Measurements from ENCODE around the gene UNC5A.

UNC5A gene

GRCh38 chr5:176843673-176844072 is 33.3 kb downstream of the UNC5A start:
- Histone ChIP-seq H3K4me3 (replicated peaks; ENCODE audit: low read depth, low read length) (no peak overlapping the region), H3K36me3 (ENCODE audit: control insufficient read depth, insufficient read depth, low read length) (no peaks in the 10 kb centered on the region), H3K27me3 (replicated peaks; ENCODE audit: control insufficient read depth, insufficient read depth, low read length) (peaks cover 4% of the 10 kb centered on the region)
- TF ChIP-seq, protein P1, sequence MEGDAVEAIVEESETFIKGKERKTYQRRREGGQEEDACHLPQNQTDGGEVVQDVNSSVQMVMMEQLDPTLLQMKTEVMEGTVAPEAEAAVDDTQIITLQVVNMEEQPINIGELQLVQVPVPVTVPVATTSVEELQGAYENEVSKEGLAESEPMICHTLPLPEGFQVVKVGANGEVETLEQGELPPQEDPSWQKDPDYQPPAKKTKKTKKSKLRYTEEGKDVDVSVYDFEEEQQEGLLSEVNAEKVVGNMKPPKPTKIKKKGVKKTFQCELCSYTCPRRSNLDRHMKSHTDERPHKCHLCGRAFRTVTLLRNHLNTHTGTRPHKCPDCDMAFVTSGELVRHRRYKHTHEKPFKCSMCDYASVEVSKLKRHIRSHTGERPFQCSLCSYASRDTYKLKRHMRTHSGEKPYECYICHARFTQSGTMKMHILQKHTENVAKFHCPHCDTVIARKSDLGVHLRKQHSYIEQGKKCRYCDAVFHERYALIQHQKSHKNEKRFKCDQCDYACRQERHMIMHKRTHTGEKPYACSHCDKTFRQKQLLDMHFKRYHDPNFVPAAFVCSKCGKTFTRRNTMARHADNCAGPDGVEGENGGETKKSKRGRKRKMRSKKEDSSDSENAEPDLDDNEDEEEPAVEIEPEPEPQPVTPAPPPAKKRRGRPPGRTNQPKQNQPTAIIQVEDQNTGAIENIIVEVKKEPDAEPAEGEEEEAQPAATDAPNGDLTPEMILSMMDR (IDR thresholded peaks at IDR 0.05; ENCODE audit: insufficient read depth, low read length, poor library complexity, severe bottlenecking): no peak
- no peak for DNase-seq (ENCODE audit: extremely low read depth, insufficient read length)

GRCh38 chr5:176844281-176844680 is 33.9 kb downstream of the UNC5A start:
- peaks cover 4% of the 10 kb centered on the region for H3K27me3 ChIP-seq (replicated peaks; ENCODE audit: control insufficient read depth, insufficient read depth, low read length)
- H3K36me3 ChIP-seq (ENCODE audit: control insufficient read depth, insufficient read depth, low read length): no peaks in the 10 kb centered on the region
- no peak overlapping the region for H3K4me3 ChIP-seq (replicated peaks; ENCODE audit: low read depth, low read length)
- TF ChIP-seq, protein P1 (IDR thresholded peaks at IDR 0.05; ENCODE audit: insufficient read depth, low read length, poor library complexity, severe bottlenecking): no peak
- no peak for DNase-seq (ENCODE audit: extremely low read depth, insufficient read length)

GRCh38 chr5:176844706-176845391 is 34.5 kb downstream of the UNC5A start:
- Histone ChIP-seq H3K4me3 (replicated peaks; ENCODE audit: low read depth, low read length) (no peak overlapping the region), H3K27me3 (replicated peaks; ENCODE audit: control insufficient read depth, insufficient read depth, low read length) (peaks cover 4% of the 10 kb centered on the region), H3K36me3 (ENCODE audit: control insufficient read depth, insufficient read depth, low read length) (no peaks in the 10 kb centered on the region)
- DNase-seq (ENCODE audit: extremely low read depth, insufficient read length): no peak
- TF ChIP-seq, protein P1 (IDR thresholded peaks at IDR 0.05; ENCODE audit: insufficient read depth, low read length, poor library complexity, severe bottlenecking): no peak

DNA sequence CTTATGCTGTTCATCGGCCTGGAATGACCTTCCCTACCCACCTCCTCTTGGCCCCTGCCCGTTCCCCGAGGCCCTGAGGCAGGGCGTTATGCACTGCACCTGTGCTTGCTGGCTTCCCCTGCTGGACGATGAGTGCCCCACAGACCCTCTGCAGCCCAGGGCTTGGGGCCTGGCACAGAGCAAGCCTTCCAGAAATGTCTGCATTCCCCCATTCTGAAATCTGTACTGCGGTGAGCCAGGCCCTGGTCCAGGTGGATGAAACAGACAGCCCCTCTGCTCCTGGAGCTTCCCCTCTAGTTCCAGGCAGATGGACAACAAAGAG is 35.0 kb downstream of the UNC5A start:
- peaks cover 4% of the 10 kb centered on the region for H3K27me3 ChIP-seq (replicated peaks; ENCODE audit: control insufficient read depth, insufficient read depth, low read length)
- DNase-seq (ENCODE audit: extremely low read depth, insufficient read length): no peak
- no peaks in the 10 kb centered on the region for H3K36me3 ChIP-seq (ENCODE audit: control insufficient read depth, insufficient read depth, low read length)
- TF ChIP-seq, protein P1 (IDR thresholded peaks at IDR 0.05; ENCODE audit: insufficient read depth, low read length, poor library complexity, severe bottlenecking): no peak
- no peak overlapping the region for H3K4me3 ChIP-seq (replicated peaks; ENCODE audit: low read depth, low read length)

GRCh38 chr5:176846335-176847140 is 36.2 kb downstream of the UNC5A start:
- TF ChIP-seq, protein P1 (IDR thresholded peaks at IDR 0.05; ENCODE audit: insufficient read depth, low read length, poor library complexity, severe bottlenecking): no peak
- Histone ChIP-seq H3K27me3 (replicated peaks; ENCODE audit: control insufficient read depth, insufficient read depth, low read length) (peaks cover 2% of the 10 kb centered on the region; the same call in 1 of the 2 replicates), H3K36me3 (ENCODE audit: control insufficient read depth, insufficient read depth, low read length) (no peaks in the 10 kb centered on the region), H3K4me3 (replicated peaks; ENCODE audit: low read depth, low read length) (no peak overlapping the region)
- no peak for DNase-seq (ENCODE audit: extremely low read depth, insufficient read length)

Data from GM06990 (cell line).